Keratinocyte (primary cell): Measurements from ENCODE around the gene MTCL1.

Experiments used
- EZH2 ChIP-seq: IDR thresholded peaks from one replicate; pipeline ENCODE4 v1.6.1; 2012; ENCODE audit warnings: inconsistent platforms, mild to moderate bottlenecking, low read length, moderate library complexity
- TF ChIP-seq, protein P1 (sequence below), 3 experiments: IDR thresholded peaks in 1 of 3; conservative IDR thresholded peaks in 1 of 3; optimal IDR thresholded peaks in 1 of 3; 2 replicates in 2 of 3; 3 replicates in 1 of 3; pipeline versions ENCODE3 to v1.5.1; 2011; ENCODE audit warnings: low read length in 3 of 3, mild to moderate bottlenecking in 3 of 3, moderate library complexity in 2 of 3, control low read depth in 1 of 3, inconsistent platforms in 1 of 3; ENCODE audit not compliant: insufficient read depth in 2 of 3; ENCODE audit errors: extremely low read depth in 1 of 3

DNA sequence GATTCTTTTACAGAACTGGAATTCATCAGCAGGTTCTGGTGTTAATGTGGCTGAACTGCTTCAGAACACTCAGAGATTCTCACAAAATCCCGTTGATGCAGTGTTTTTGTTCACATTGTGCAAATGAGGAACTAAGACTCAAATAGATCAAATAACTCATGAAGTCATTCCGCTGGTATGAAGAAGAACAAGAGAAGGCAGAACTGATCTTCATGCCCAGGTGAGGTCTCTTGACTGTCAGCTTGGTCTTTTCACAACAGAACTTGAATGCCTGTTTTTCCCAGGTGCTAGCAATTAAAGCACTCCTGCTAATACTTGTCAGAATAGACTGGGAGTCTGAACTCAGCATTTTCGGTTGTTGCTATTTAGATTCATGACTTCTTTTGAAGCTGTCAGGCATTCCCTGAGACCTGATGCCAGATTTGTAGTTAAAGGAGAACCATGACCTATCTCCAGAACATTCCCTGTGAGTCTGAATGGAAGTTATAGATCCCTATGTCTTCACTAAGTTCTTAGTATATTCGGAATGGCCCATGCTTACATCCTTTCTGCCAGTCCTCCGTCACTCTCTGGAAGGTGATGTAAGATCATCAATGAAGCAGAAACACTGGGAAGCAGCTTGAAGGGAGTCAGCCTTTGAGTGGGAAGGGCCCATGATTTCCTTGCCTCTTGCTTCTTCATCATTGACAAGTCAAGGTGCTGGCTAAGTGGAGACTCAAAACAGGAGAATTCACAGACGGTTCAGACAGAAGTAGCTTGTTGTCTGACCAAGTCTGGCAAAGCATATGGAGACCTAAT is 155.7 kb downstream of the MTCL1 start:
- TF ChIP-seq, protein P1, sequence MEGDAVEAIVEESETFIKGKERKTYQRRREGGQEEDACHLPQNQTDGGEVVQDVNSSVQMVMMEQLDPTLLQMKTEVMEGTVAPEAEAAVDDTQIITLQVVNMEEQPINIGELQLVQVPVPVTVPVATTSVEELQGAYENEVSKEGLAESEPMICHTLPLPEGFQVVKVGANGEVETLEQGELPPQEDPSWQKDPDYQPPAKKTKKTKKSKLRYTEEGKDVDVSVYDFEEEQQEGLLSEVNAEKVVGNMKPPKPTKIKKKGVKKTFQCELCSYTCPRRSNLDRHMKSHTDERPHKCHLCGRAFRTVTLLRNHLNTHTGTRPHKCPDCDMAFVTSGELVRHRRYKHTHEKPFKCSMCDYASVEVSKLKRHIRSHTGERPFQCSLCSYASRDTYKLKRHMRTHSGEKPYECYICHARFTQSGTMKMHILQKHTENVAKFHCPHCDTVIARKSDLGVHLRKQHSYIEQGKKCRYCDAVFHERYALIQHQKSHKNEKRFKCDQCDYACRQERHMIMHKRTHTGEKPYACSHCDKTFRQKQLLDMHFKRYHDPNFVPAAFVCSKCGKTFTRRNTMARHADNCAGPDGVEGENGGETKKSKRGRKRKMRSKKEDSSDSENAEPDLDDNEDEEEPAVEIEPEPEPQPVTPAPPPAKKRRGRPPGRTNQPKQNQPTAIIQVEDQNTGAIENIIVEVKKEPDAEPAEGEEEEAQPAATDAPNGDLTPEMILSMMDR (optimal IDR thresholded peaks at IDR 0.05 in 1 of 3, IDR thresholded peaks at IDR 0.05 in 1 of 3, conservative IDR thresholded peaks at IDR 0.05 in 1 of 3; ENCODE audit: extremely low read depth in 1 of 3, insufficient read depth in 2 of 3, low read length in 3 of 3) = no peak
- TF ChIP-seq EZH2 = no peak
